ENCODE results near the gene FER1L5.

GRCh38 chr2:96700086-96700485, 57.5 kb downstream of the FER1L5 start:
- TF ChIP-seq CTCF (IDR thresholded peaks at IDR 0.05; ENCODE audit: low read depth, low read length, poor library complexity, severe bottlenecking) (no peak), EZH2phosphoT487 (IDR thresholded peaks at IDR 0.05; ENCODE audit: borderline replicate concordance, low read length) (no peak)
